ENCODE data around the gene GMCL2.
"Not testable (repeated sequence)": the region's sequence is repeated elsewhere in the genome, so short reads cannot be mapped to it uniquely, and the experiment has no call there.

The GMCL2 gene

DNA sequence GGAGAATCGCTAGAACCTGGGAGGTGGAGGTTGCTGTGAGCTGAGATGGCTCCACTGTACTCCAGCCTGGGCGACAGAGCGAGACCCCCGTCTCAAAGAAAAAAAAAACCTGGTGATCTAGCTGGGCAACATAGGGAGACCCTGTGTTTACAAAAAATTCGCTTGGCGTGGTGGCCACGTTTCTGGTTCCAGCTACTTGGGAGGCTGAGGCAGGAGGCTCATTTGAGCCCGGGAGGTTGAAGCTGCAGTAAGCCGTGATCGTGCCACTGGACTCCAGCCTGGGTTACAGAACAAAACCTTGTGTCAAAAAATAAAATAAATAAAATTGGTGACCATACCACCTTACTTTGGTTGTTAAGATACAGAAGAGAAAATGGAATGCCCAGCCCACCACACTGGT is 15.4 kb upstream of the GMCL2 start:
- Histone ChIP-seq H3K4me1 (ENCODE audit: control insufficient read depth, insufficient read depth, low read length) (peaks cover 5% of the 10 kb centered on the region), H3K36me3 (ENCODE audit: control insufficient read depth, insufficient read depth, low read length) (peaks cover 16% of the 10 kb centered on the region), H3K9ac (ENCODE audit: low read depth, low read length) (no peak overlapping the region), H3K27me3 (ENCODE audit: control insufficient read depth, insufficient read depth, low read length) (peaks cover 9% of the 10 kb centered on the region), H3K4me3 (ENCODE audit: low read depth, low read length) (no peak overlapping the region), H3K9me3 (ENCODE audit: control insufficient read depth, insufficient read depth, low read length) (no peaks in the 10 kb centered on the region)

DNA sequence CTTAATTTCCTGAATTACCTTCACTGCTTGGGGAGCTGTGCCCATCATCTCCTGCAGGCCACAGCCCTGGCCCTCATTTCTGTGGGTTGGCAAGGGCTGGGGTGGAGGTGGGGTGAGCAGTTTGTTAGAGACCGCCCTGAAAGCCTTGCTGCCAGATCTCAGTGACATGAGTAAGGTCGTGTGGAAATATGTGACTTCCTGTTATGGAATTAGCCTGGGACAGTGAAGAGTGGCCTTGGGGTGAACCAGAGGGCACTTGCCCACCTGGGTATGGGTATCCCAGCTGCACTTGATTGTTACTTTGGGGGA is 14.7 kb upstream of the GMCL2 start:
- peaks cover 9% of the 10 kb centered on the region for H3K36me3 ChIP-seq (ENCODE audit: control insufficient read depth, insufficient read depth, low read length)
- H3K4me1 ChIP-seq (ENCODE audit: control insufficient read depth, insufficient read depth, low read length): peaks cover 5% of the 10 kb centered on the region
- no peaks in the 10 kb centered on the region for H3K9me3 ChIP-seq (ENCODE audit: control insufficient read depth, insufficient read depth, low read length)
- H3K27me3 ChIP-seq (ENCODE audit: control insufficient read depth, insufficient read depth, low read length): peaks cover 9% of the 10 kb centered on the region
- H3K9ac ChIP-seq (ENCODE audit: low read depth, low read length): no peak overlapping the region
- H3K4me3 ChIP-seq (ENCODE audit: low read depth, low read length): no peak overlapping the region

DNA sequence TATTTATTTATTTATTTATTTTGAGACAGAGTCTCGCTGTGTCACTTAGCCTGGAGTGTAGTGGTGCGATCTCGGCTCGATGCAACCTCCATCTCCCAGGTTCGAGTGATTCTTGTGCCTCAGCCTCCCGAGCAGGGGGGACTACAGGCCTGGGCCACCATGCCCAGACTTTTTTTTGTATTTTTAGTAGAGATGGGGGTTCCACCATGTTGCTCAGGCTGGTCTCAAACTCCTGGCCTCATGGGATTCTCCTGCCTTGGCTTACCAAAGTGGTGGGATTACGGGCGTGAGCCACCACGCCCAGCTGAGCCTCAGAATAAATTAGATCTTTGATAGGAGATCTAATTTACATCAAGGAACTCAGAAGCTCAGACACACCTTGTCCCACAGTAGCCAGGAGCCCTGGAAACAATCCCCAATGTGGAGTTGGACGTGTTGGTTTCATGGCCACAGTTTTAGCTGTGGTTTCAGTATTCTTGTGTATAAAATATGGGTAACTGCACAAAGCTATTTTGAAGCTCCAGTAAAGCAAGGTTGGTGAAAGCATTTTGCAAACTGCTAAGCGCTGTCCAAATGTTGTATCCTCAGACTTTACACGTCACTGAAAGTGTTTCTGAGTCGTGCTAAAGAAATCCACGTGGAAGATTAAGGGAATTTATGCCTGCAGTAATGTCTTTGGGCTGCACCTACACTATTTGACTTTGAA is 14.2 kb upstream of the GMCL2 start:
- H3K9ac ChIP-seq (ENCODE audit: low read depth, low read length): no peak overlapping the region
- H3K9me3 ChIP-seq (ENCODE audit: control insufficient read depth, insufficient read depth, low read length): no peaks in the 10 kb centered on the region

DNA sequence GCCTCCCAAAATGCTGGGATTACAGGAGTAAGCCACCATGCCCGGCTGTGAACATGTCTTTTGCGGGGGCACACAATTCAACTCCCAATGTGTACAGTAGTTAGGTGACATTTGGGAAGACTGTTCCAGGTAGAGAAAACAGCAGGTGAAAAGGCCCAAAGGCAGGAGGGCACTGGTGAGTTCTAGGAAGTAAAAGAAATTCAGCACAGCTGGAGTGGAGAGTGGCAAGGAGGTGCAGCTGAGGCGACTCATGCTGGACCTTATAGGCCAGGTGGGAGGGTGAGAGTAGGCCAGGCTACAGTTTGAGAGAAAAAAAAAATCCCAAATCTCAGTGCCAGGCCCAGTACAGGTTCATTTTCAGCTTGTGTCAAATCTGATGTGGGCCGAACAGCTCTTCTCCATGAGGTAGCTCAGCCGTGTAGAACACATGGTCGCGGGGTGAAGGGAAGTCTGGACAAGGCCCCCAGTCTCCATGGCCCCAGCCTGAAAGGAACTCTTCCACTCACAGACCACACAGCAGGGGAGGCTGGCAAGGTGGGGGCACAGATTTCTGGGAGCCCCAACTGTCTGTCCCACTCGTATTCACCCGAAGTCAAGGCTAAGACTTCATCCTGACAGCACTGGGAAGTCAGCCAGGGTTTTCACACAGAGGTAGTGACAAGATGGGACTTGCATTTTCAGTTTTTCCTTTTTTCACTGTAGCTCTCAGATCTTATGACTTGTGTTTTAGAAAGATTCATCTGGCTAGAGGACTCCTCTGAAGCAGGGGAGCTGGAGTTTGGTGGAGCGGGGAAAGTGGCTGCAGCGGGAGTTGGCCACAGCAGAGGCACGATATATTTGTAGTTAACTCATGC is 12.6 kb upstream of the GMCL2 start:
- no peak overlapping the region for H3K9ac ChIP-seq (ENCODE audit: low read depth, low read length)
- H3K4me1 ChIP-seq (ENCODE audit: control insufficient read depth, insufficient read depth, low read length): no peaks in the 10 kb centered on the region
- no peaks in the 10 kb centered on the region for H3K9me3 ChIP-seq (ENCODE audit: control insufficient read depth, insufficient read depth, low read length)
- H3K36me3 ChIP-seq (ENCODE audit: control insufficient read depth, insufficient read depth, low read length): no peaks in the 10 kb centered on the region
- H3K4me3 ChIP-seq (ENCODE audit: low read depth, low read length): no peak overlapping the region
- H3K27me3 ChIP-seq (ENCODE audit: control insufficient read depth, insufficient read depth, low read length): peaks cover 9% of the 10 kb centered on the region

More for the DNA sequence above, 14.2 kb upstream of the GMCL2 start:
- H3K36me3 ChIP-seq (ENCODE audit: control insufficient read depth, insufficient read depth, low read length): peaks cover 4% of the 10 kb centered on the region
- peaks cover 9% of the 10 kb centered on the region for H3K27me3 ChIP-seq (ENCODE audit: control insufficient read depth, insufficient read depth, low read length)
- no peak overlapping the region for H3K4me3 ChIP-seq (ENCODE audit: low read depth, low read length)
- H3K4me1 ChIP-seq (ENCODE audit: control insufficient read depth, insufficient read depth, low read length): peaks cover 5% of the 10 kb centered on the region

DNA sequence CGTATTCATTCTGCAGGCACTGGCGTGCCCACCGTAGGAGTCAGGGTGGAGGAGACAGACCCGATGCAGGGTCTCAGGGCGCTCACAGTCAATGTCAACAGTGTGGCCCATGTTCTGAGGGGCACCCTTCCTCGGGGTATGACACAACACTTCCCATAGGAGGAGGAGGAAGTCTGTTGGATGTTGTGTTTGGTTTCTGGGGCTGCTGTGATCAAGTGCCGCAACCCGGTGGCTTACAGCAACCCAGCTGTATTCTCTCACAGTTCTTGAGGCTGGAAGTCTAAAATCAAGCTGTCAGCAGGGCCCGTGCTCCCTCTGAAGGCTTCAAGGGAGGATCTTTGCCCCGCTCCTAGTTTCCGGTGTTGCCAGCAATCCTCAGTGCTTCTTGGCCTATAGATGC is 11.5 kb upstream of the GMCL2 start:
- H3K4me3 ChIP-seq (ENCODE audit: low read depth, low read length): no peak overlapping the region
- H3K36me3 ChIP-seq (ENCODE audit: control insufficient read depth, insufficient read depth, low read length): no peaks in the 10 kb centered on the region
- H3K27me3 ChIP-seq (ENCODE audit: control insufficient read depth, insufficient read depth, low read length): peaks cover 9% of the 10 kb centered on the region
- no peaks in the 10 kb centered on the region for H3K9me3 ChIP-seq (ENCODE audit: control insufficient read depth, insufficient read depth, low read length)
- peaks cover 3% of the 10 kb centered on the region for H3K4me1 ChIP-seq (ENCODE audit: control insufficient read depth, insufficient read depth, low read length)
- no peak overlapping the region for H3K9ac ChIP-seq (ENCODE audit: low read depth, low read length)

DNA sequence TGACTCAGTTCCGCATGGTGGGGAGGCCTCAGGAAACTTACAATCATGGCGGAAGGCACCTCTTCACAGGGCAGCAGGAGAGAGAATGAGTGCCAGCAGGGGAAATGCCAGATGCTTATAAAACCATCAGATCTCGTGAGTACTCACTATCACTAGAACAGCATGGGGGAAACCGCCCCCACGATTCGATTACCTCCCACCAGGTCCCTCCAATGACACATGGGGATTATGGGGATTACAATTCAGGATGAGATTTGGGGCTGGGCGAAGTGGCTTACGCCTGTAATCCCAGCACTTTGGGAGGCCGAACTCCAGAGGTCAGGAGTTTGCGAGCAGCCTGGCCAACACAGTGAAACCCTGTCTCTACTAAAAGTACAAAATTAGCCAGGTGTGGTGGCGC is 11.0 kb upstream of the GMCL2 start:
- not testable (repeated sequence) for H3K4me3 ChIP-seq (ENCODE audit: low read depth, low read length); H3K4me1 ChIP-seq (ENCODE audit: control insufficient read depth, insufficient read depth, low read length); H3K36me3 ChIP-seq (ENCODE audit: control insufficient read depth, insufficient read depth, low read length); H3K9me3 ChIP-seq (ENCODE audit: control insufficient read depth, insufficient read depth, low read length); H3K27me3 ChIP-seq (ENCODE audit: control insufficient read depth, insufficient read depth, low read length); H3K9ac ChIP-seq (ENCODE audit: low read depth, low read length)

DNA sequence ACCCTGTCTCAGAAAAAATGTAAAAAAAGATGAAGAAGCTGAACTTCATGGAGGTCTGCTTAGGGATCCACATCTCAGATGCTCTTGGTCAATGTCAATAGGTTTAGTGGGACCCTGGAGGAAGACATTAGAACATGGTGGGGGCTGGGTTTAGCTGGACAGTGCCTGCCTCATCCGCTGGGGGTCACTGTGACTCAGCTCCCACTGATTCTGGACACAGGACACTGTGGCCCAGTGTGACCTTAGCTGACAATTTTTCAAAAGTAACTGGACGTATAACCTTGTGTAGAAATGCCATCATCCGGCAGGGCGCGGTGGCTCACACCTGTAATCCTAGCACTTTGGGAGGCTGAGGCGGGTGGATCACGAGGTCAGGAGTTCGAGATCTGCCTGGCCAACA is 9.8 kb upstream of the GMCL2 start:
- Histone ChIP-seq H3K9ac (ENCODE audit: low read depth, low read length) (no peak overlapping the region), H3K4me3 (ENCODE audit: low read depth, low read length) (no peak overlapping the region), H3K9me3 (ENCODE audit: control insufficient read depth, insufficient read depth, low read length) (peaks cover 3% of the 10 kb centered on the region), H3K27me3 (ENCODE audit: control insufficient read depth, insufficient read depth, low read length) (peaks cover 7% of the 10 kb centered on the region), H3K36me3 (ENCODE audit: control insufficient read depth, insufficient read depth, low read length) (no peaks in the 10 kb centered on the region), H3K4me1 (ENCODE audit: control insufficient read depth, insufficient read depth, low read length) (peaks cover 3% of the 10 kb centered on the region)

DNA sequence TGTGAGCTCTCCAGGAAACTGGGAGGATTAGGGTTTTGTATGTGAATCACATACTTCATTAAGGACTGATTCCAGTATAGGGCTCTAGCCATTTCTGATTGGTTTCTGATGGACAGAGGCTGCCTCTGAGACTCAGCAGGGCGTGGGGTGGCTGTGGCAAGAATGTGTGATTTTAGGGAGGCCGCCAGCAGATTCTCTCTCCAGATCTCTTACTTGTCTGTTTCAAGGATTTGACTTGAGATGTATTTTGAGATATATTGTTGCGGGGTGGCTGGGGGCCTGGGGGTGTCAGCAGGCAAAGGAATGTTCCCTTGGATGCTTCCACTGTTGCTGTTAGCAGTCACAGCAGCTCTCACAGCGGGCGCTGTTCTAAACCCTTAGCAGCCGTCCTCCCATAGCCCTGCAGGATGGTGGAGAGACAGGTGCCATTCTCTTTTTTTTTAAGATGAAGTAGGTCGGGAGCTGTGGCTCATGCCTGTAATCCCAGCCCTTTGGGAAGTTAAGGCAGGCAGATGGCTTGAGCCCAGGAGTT is 9.2 kb upstream of the GMCL2 start:
- Histone ChIP-seq H3K9ac (ENCODE audit: low read depth, low read length) (no peak overlapping the region), H3K27me3 (ENCODE audit: control insufficient read depth, insufficient read depth, low read length) (peaks cover under 1% of the 10 kb centered on the region), H3K36me3 (ENCODE audit: control insufficient read depth, insufficient read depth, low read length) (no peaks in the 10 kb centered on the region), H3K4me1 (ENCODE audit: control insufficient read depth, insufficient read depth, low read length) (peaks cover 3% of the 10 kb centered on the region), H3K4me3 (ENCODE audit: low read depth, low read length) (no peak overlapping the region), H3K9me3 (ENCODE audit: control insufficient read depth, insufficient read depth, low read length) (peaks cover 3% of the 10 kb centered on the region)

DNA sequence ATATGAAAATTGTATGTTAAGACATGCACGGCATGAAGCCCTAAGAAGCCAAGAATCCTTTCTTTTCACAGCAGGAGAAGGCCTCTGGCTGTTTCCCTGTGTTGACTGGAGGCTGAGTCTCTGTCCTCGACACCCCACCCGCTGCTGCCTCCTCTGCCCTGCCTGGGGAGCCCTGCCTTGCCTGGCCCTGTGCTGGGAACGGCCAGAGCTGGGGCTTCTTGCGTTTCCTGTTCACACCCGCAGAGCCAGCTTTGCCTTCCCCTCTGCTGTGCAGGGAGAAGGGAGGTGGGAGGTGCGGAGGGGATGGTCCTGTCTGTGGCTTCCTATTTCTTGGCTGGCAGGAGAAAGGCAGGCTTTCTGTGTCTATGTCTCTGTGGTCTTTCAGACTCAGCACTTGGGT is 6.9 kb upstream of the GMCL2 start:
- H3K9me3 ChIP-seq (ENCODE audit: control insufficient read depth, insufficient read depth, low read length): peaks cover 3% of the 10 kb centered on the region
- no peaks in the 10 kb centered on the region for H3K27me3 ChIP-seq (ENCODE audit: control insufficient read depth, insufficient read depth, low read length)
- no peak overlapping the region for H3K9ac ChIP-seq (ENCODE audit: low read depth, low read length)
- peaks cover 3% of the 10 kb centered on the region for H3K4me1 ChIP-seq (ENCODE audit: control insufficient read depth, insufficient read depth, low read length)
- H3K4me3 ChIP-seq (ENCODE audit: low read depth, low read length): no peak overlapping the region
- no peaks in the 10 kb centered on the region for H3K36me3 ChIP-seq (ENCODE audit: control insufficient read depth, insufficient read depth, low read length)

DNA sequence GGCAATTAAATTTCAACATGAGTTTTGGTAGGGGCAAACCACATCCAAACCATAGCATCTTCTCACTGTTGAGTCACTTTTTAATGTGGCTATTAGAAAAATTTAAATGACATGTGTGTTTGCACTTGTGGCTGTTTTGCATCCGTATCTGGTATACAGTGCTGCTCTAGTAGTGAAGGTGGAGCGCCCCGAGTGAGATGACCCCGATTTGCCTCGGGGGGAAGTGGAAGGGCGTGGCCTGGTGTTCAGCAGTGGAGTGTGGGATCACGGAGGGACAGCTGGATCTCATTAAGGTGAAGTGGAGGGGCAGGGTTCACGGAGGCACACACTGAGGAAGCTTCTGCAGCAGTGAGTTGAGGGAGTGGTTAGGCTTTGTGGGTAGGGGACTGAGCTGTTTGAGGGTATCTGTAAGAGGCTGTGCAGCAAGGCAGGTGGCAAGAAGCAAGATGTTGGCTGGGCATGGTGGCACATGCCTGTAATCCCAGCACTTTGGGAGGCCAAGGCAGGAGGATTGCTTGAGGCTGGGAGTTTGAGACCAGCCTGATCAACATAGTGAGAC is 6.2 kb upstream of the GMCL2 start:
- H3K9me3 ChIP-seq (ENCODE audit: control insufficient read depth, insufficient read depth, low read length): peaks cover 3% of the 10 kb centered on the region
- H3K9ac ChIP-seq (ENCODE audit: low read depth, low read length): no peak overlapping the region
- no peaks in the 10 kb centered on the region for H3K27me3 ChIP-seq (ENCODE audit: control insufficient read depth, insufficient read depth, low read length)
- no peak overlapping the region for H3K4me3 ChIP-seq (ENCODE audit: low read depth, low read length)
- no peaks in the 10 kb centered on the region for H3K36me3 ChIP-seq (ENCODE audit: control insufficient read depth, insufficient read depth, low read length)
- H3K4me1 ChIP-seq (ENCODE audit: control insufficient read depth, insufficient read depth, low read length): peaks cover 3% of the 10 kb centered on the region

DNA sequence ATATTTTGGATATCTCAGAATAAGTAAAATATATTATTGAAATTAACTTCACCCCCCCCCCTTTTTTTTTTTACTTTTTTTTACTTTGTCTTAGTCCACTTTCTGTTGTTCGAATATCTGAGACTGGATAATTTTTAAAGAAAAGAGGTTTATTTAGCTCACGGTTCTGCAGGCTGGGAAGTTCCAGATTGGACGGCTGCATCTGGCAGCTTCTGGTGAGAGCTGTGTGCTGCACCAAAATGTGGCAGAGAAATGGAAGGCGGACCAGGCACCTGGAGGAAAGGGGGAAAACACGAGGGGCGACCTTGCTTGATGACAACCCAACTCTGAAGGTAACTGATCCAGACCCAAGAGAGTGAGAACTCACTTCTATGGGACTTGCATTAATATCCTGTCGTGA is 5.6 kb upstream of the GMCL2 start:
- H3K36me3 ChIP-seq (ENCODE audit: control insufficient read depth, insufficient read depth, low read length): no peaks in the 10 kb centered on the region
- peaks cover 3% of the 10 kb centered on the region for H3K9me3 ChIP-seq (ENCODE audit: control insufficient read depth, insufficient read depth, low read length)
- H3K9ac ChIP-seq (ENCODE audit: low read depth, low read length): no peak overlapping the region
- peaks cover 3% of the 10 kb centered on the region for H3K4me1 ChIP-seq (ENCODE audit: control insufficient read depth, insufficient read depth, low read length)
- no peaks in the 10 kb centered on the region for H3K27me3 ChIP-seq (ENCODE audit: control insufficient read depth, insufficient read depth, low read length)
- H3K4me3 ChIP-seq (ENCODE audit: low read depth, low read length): no peak overlapping the region

DNA sequence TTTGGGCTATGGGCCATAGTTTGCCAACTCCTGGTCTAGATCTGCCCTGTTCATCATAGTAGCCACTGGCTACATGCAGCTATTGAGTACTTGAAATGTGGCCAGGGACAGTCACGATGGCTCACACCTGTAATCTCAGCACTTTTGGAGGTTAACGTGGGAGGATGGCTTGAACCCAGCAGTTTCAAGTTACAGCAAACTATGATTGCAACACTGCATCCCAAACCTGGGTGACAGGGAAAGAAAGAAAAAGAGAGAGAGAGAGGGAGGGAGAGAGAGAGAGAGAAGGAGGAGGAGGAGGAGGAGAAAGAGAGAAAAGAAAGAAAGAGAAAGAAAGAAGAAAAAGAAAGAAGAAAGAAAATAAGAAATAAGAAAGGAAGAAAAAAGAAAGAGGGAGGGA is 5.1 kb upstream of the GMCL2 start:
- H3K9me3 ChIP-seq (ENCODE audit: control insufficient read depth, insufficient read depth, low read length): peaks cover 3% of the 10 kb centered on the region
- H3K9ac ChIP-seq (ENCODE audit: low read depth, low read length): no peak overlapping the region
- H3K36me3 ChIP-seq (ENCODE audit: control insufficient read depth, insufficient read depth, low read length): no peaks in the 10 kb centered on the region
- H3K4me1 ChIP-seq (ENCODE audit: control insufficient read depth, insufficient read depth, low read length): peaks cover 3% of the 10 kb centered on the region
- H3K4me3 ChIP-seq (ENCODE audit: low read depth, low read length): no peak overlapping the region
- H3K27me3 ChIP-seq (ENCODE audit: control insufficient read depth, insufficient read depth, low read length): no peaks in the 10 kb centered on the region
